Panc1 (cell line): ENCODE measurements around the gene ASIC1. TPM values are rescaled to one million over a fixed set of nuclear protein-coding genes. Genes with fewer than 3 reads are reported as not detected.

ENCODE experiments used
- ATAC-seq: fragments of 200-7000 bp; cut with Tn5 transposase; 2 replicates; pipeline ENCODE4 v1.9.1; 2020; ENCODE audit warnings: mild to moderate bottlenecking, moderate library complexity
- BruUV-seq: library from RNA; stranded (reverse); fragments of 400-500 nt; replicated peaks from 2 replicates; lab custom pipeline; 2021; lab: Mats Ljungman, UMichigan
- CTCF ChIA-PET: fragments of 300-600 bp; sonication (Branson Sonifier 250); formaldehyde crosslinking; loops from one replicate; lab custom pipeline; 2022; ENCODE audit warnings: antibody characterized with exemption; lab: Charles Lee
- POLR2A ChIA-PET: fragments of 300-600 bp; sonication (Branson Sonifier 250); formaldehyde crosslinking; loops from one replicate; lab custom pipeline; 2022; ENCODE audit warnings: antibody characterized with exemption; lab: Charles Lee
- DNase-seq: peaks from one replicate; pipeline ENCODE4 v3.0.0-alpha.2; 2010; ENCODE audit warnings: low read depth, low spot score
- H3K27ac ChIP-seq: 2 replicates; pipeline ENCODE4 v1.5.1; 2011; ENCODE audit warnings: mild to moderate bottlenecking, low read length, inconsistent platforms
- H3K27me3 ChIP-seq: fragments of 200-500 bp; sonication (Bioruptor generic); 2 replicates; pipeline ENCODE4 v1.6.0; 2014; ENCODE audit warnings: low read length, inconsistent platforms; ENCODE audit not compliant: control insufficient read depth, insufficient read depth
- H3K36me3 ChIP-seq: fragments of 200-500 bp; sonication (Bioruptor generic); 2 replicates; pipeline ENCODE4 v1.5.1; 2014; ENCODE audit warnings: inconsistent platforms, mild to moderate bottlenecking, low read length, moderate library complexity; ENCODE audit not compliant: control insufficient read depth, insufficient read depth
- H3K4me1 ChIP-seq: 2 replicates; pipeline ENCODE4 v1.5.1; 2011; ENCODE audit warnings: inconsistent platforms, mild to moderate bottlenecking, low read length, moderate library complexity; ENCODE audit not compliant: control insufficient read depth, insufficient read depth
- H3K4me3 ChIP-seq, 2 experiments: 2 replicates each; pipeline ENCODE4 v1.5.1; 2011 to 2012; ENCODE audit warnings: low read depth in 2 of 2, low read length in 2 of 2, mild to moderate bottlenecking in 2 of 2, inconsistent platforms in 1 of 2, moderate library complexity in 1 of 2
- H3K9me3 ChIP-seq: fragments of 200-500 bp; sonication (Bioruptor generic); 2 replicates; pipeline ENCODE4 v1.5.1; 2014; ENCODE audit warnings: low read depth, mild to moderate bottlenecking, inconsistent platforms, low read length, moderate library complexity; ENCODE audit not compliant: control insufficient read depth, insufficient read depth
- POLR2AphosphoS5 ChIP-seq: IDR thresholded peaks from 2 replicates; pipeline ENCODE4 v1.6.1; 2012; ENCODE audit warnings: mild to moderate bottlenecking, low read depth, low read length, moderate library complexity
- SIN3A ChIP-seq: IDR thresholded peaks from 2 replicates; pipeline ENCODE4 v1.6.1; 2012; ENCODE audit warnings: low read depth, mild to moderate bottlenecking, low read length, moderate library complexity, borderline replicate concordance; ENCODE audit not compliant: insufficient read depth
- TCF7L2 ChIP-seq: IDR thresholded peaks from 2 replicates; pipeline ENCODE4 v1.6.1; 2011; ENCODE audit warnings: mild to moderate bottlenecking, low read depth, low read length, inconsistent platforms
- in situ Hi-C: cut with HindIII; loops from 2 replicates; pipeline ENCODE4 v1.10.0; 2016; ENCODE audit warnings: low sequenced_read_pairs, low pct_unique_long_range_greater_than_20kb
- intact Hi-C: fragments of 100-400 bp; cut with micrococcal nuclease; formaldehyde crosslinking; loops from one replicate; pipeline ENCODE4 v1.10.0; 2022; ENCODE audit not compliant: unreplicated experiment
- total RNA-seq: library from RNA; stranded (reverse); gene quantifications from one replicate; pipeline ENCODE4 v1.2.1, GENCODE V29; 2021; ENCODE audit not compliant: unreplicated experiment
- TF ChIP-seq, protein P1 (sequence below), 2 experiments: IDR thresholded peaks; 2 replicates each; pipeline ENCODE4 v1.6.1; 2011 to 2012; ENCODE audit warnings: low read depth in 2 of 2, control low read depth in 1 of 2, low read length in 1 of 2, mild to moderate bottlenecking in 1 of 2, moderate library complexity in 1 of 2; ENCODE audit not compliant: insufficient read depth in 1 of 2
- TF ChIP-seq, protein P2 (sequence below): fragments of 450-650 bp; IDR thresholded peaks from 2 replicates; pipeline ENCODE4 v1.5.1; 2017; ENCODE audit warnings: mild to moderate bottlenecking

The ASIC1 gene
- total RNA-seq, 1 experiment from 2014 or later: 13.5 TPM

DNA sequence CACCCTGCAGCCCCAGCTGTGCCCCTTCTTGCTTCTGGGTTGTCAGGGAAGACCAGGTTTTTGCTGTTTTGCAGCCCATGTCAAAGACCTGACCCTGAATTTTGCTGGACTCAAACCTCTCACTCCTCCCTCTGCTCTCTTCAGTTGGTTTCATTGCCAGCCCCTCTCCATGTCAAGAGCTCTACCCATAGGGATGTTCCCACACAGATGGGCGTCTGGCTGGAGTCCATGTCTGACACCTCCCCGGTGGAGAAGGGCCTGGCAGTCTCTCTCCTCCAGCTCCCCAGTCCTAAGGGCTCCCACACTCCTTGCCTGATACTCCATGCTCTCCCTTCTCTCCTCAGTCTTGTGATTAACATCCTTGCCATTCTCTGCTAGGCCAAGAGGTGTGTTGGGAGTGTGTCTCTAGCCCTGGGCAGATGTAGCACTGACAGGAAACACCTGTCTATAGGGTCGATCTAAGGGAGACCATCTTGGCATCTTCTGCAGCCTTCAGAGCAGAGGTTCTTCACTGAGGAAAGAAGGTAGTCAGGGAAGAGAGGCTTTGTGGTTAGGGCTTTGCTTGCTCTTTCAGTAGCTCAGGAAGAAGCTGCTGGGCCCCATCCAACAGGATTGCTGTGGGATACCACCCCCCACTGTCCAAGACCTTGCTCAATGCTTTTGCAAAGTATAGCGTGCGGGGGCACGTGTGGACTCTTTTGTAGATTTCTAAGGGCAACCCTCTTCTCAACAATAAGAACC is 4.7 kb downstream of the ASIC1 start:
- in situ Hi-C loops: no loop called here
- DNase-seq (no peak), ATAC-seq (no peak)
- no TSS peak for BruUV-seq
- H3K27me3 ChIP-seq: no peaks in the 10 kb centered on the region
- no peak overlapping the region for H3K27ac ChIP-seq
- H3K9me3 ChIP-seq: no peaks in the 10 kb centered on the region
- CTCF ChIA-PET: no interaction called here
- intact Hi-C loops: no loop called here
- H3K4me1 ChIP-seq: 0 out of 2 replicates have a peak, but pooled peaks cover 3% of the 10 kb centered on the region
- TF ChIP-seq, protein P1, sequence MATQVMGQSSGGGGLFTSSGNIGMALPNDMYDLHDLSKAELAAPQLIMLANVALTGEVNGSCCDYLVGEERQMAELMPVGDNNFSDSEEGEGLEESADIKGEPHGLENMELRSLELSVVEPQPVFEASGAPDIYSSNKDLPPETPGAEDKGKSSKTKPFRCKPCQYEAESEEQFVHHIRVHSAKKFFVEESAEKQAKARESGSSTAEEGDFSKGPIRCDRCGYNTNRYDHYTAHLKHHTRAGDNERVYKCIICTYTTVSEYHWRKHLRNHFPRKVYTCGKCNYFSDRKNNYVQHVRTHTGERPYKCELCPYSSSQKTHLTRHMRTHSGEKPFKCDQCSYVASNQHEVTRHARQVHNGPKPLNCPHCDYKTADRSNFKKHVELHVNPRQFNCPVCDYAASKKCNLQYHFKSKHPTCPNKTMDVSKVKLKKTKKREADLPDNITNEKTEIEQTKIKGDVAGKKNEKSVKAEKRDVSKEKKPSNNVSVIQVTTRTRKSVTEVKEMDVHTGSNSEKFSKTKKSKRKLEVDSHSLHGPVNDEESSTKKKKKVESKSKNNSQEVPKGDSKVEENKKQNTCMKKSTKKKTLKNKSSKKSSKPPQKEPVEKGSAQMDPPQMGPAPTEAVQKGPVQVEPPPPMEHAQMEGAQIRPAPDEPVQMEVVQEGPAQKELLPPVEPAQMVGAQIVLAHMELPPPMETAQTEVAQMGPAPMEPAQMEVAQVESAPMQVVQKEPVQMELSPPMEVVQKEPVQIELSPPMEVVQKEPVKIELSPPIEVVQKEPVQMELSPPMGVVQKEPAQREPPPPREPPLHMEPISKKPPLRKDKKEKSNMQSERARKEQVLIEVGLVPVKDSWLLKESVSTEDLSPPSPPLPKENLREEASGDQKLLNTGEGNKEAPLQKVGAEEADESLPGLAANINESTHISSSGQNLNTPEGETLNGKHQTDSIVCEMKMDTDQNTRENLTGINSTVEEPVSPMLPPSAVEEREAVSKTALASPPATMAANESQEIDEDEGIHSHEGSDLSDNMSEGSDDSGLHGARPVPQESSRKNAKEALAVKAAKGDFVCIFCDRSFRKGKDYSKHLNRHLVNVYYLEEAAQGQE (IDR thresholded peaks at IDR 0.05; ENCODE audit: insufficient read depth in 1 of 2, low read depth in 2 of 2, low read length in 1 of 2): no peak
- no peak for TF ChIP-seq TCF7L2
- TF ChIP-seq, protein P2, sequence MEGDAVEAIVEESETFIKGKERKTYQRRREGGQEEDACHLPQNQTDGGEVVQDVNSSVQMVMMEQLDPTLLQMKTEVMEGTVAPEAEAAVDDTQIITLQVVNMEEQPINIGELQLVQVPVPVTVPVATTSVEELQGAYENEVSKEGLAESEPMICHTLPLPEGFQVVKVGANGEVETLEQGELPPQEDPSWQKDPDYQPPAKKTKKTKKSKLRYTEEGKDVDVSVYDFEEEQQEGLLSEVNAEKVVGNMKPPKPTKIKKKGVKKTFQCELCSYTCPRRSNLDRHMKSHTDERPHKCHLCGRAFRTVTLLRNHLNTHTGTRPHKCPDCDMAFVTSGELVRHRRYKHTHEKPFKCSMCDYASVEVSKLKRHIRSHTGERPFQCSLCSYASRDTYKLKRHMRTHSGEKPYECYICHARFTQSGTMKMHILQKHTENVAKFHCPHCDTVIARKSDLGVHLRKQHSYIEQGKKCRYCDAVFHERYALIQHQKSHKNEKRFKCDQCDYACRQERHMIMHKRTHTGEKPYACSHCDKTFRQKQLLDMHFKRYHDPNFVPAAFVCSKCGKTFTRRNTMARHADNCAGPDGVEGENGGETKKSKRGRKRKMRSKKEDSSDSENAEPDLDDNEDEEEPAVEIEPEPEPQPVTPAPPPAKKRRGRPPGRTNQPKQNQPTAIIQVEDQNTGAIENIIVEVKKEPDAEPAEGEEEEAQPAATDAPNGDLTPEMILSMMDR: no peak
- TF ChIP-seq POLR2AphosphoS5: no peak
- no peak for TF ChIP-seq SIN3A
- POLR2A ChIA-PET: interaction anchor here (0.6 kb wide), 1 partner anchor 91 kb away, joined by 3 read pairs; no protein-coding TSS in a partner anchor
- H3K4me3 ChIP-seq: no peak overlapping the region
- H3K36me3 ChIP-seq: no peaks in the 10 kb centered on the region

DNA sequence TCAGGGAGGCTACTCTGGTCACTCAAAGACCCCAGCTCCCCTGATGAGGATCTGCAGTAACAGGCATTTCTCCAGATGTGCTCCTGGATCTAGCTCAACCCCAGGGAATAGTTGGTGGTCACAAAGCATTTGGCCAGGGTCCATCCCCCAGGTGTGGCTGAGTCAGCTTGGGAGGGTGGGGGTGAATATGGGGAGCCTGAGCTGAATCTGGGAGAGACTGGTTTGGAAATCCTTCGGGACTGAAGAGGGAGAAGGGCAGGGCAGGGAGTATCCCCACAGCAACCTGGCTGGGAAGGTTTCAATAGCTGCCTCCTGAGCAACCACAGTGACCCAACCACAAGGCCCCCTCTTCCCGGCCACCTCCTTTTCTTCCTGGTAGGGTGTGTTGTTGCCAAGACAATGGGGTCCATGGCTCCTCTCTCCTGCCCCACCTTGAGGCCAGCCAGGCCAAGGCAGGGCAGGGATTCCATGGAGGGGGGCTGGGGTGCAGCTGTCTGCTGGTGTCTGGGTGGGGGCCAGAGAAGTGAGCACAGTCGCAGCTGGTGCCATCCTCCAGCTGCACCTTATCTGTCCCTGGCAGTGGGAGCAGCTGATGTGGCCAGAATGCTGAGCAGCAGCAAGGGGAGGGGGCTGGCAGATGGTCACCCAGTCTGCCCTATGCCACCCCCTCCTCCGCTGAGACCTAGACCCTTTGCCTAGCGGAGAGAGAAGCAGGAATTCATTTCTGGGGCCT is 5.5 kb downstream of the ASIC1 start:
- Histone ChIP-seq H3K4me3 (no peak overlapping the region), H3K27ac (no peak overlapping the region), H3K4me1 (0 out of 2 replicates have a peak, but pooled peaks cover 3% of the 10 kb centered on the region), H3K9me3 (no peaks in the 10 kb centered on the region), H3K27me3 (no peaks in the 10 kb centered on the region), H3K36me3 (no peaks in the 10 kb centered on the region)
- in situ Hi-C loops (no loop called here), intact Hi-C loops (no loop called here)
- no peak for TF ChIP-seq SIN3A
- no peak for TF ChIP-seq POLR2AphosphoS5
- TF ChIP-seq TCF7L2: no peak
- TF ChIP-seq, protein P2: no peak
- TF ChIP-seq, protein P1 (IDR thresholded peaks at IDR 0.05; ENCODE audit: insufficient read depth in 1 of 2, low read depth in 2 of 2, low read length in 1 of 2): no peak
- ChIA-PET POLR2A (interaction anchor here (0.6 kb wide), 1 partner anchor 92 kb away, joined by 3 read pairs; no protein-coding TSS in a partner anchor), CTCF (no interaction called here)
- ATAC-seq: no peak
- no peak for DNase-seq
- no TSS peak for BruUV-seq
